Tibial nerve (tissue), 3 donors: Measurements from ENCODE around the gene INHA.

ENCODE experiments used
- CTCF ChIP-seq, 5 experiments: fragments of 200-600 bp in 3 of 5; fragments of 450-650 bp in 2 of 5; sonication (generic) in 3 of 5; IDR thresholded peaks; one replicate each; pipeline ENCODE4 v1.5.1; 2016 to 2019; ENCODE audit warnings: antibody characterized with exemption in 5 of 5, mild to moderate bottlenecking in 3 of 5, moderate library complexity in 2 of 5
- POLR2A ChIP-seq, 2 donors: fragments of 450-650 bp; IDR thresholded peaks; one replicate each; pipeline ENCODE4 v1.6.1; 2017; ENCODE audit warnings: antibody characterized with exemption in 2 of 2, mild to moderate bottlenecking in 2 of 2, moderate library complexity in 2 of 2

GRCh38 chr2:219557791-219558785 lies 14.0 kb upstream of the INHA start:
- TF ChIP-seq CTCF (IDR thresholded peaks at IDR 0.05) (no peak), POLR2A (IDR thresholded peaks at IDR 0.05) (no peak)
